HG02970 (cell line): ENCODE measurements around the gene GEMIN2.
"Not testable (repeated sequence)": the region's sequence is repeated elsewhere in the genome, so short reads cannot be mapped to it uniquely, and the experiment has no call there.

ENCODE experiments used
- ATAC-seq: cut with Tn5 transposase; IDR thresholded peaks from one replicate; pipeline ENCODE4 v1.9.1; 2021; ENCODE audit warnings: mild to moderate bottlenecking, moderate library complexity, moderate number of reproducible peaks; ENCODE audit not compliant: unreplicated experiment, low FRiP score

Gene GEMIN2

GRCh38 chr14:39175445-39176262, 61.5 kb downstream of the GEMIN2 start:
- peak; percentile 7 for ATAC-seq

GRCh38 chr14:39176263-39177167, 62.4 kb downstream of the GEMIN2 start:
- ATAC-seq, result no peak

- no peak for ATAC-seq
These were observed 63.0 kb downstream of the GEMIN2 start for GRCh38 chr14:39177168-39177545.

GRCh38 chr14:39179042-39179441, 64.9 kb downstream of the GEMIN2 start:
- no peak for ATAC-seq

- ATAC-seq, result no peak
These were observed 66.4 kb downstream of the GEMIN2 start for GRCh38 chr14:39180553-39180952.

- ATAC-seq, result no peak
These were observed 67.0 kb downstream of the GEMIN2 start for GRCh38 chr14:39181026-39181692.

GRCh38 chr14:39181693-39182047, 67.5 kb downstream of the GEMIN2 start:
- ATAC-seq, result no peak

GRCh38 chr14:39182770-39183684, 68.9 kb downstream of the GEMIN2 start:
- ATAC-seq, result no peak

GRCh38 chr14:39183685-39184003, 69.5 kb downstream of the GEMIN2 start:
- not testable (repeated sequence) for ATAC-seq

GRCh38 chr14:39184628-39185255, 70.6 kb downstream of the GEMIN2 start:
- no peak for ATAC-seq

GRCh38 chr14:39185256-39186049, 71.3 kb downstream of the GEMIN2 start:
- ATAC-seq, result no peak
